Osteocyte (in vitro differentiated cells): Measurements from ENCODE around the gene CLDN19. TPM values are rescaled to one million over a fixed set of nuclear protein-coding genes. Genes with fewer than 3 reads are reported as not detected.

ENCODE experiments used
- DNase-seq: peaks from one replicate; pipeline ENCODE4 v3.0.0; 2021; ENCODE audit warnings: mixed read lengths; ENCODE audit not compliant: unreplicated experiment; ENCODE audit errors: extremely low spot score
- H3K27ac Mint-ChIP-seq: one replicate; pipeline ENCODE4 v1.8.0; 2021; ENCODE audit warnings: mild to moderate bottlenecking, mixed read lengths; ENCODE audit not compliant: unreplicated experiment
- H3K27me3 Mint-ChIP-seq: one replicate; pipeline ENCODE4 v1.8.0; 2021; ENCODE audit warnings: mixed read lengths; ENCODE audit not compliant: unreplicated experiment
- H3K36me3 Mint-ChIP-seq: one replicate; pipeline ENCODE4 v1.8.0; 2021; ENCODE audit warnings: mixed read lengths; ENCODE audit not compliant: unreplicated experiment
- H3K4me1 Mint-ChIP-seq: one replicate; pipeline ENCODE4 v1.8.0; 2021; ENCODE audit warnings: mixed read lengths; ENCODE audit not compliant: unreplicated experiment
- H3K4me3 Mint-ChIP-seq: one replicate; pipeline ENCODE4 v1.8.0; 2021; ENCODE audit warnings: mild to moderate bottlenecking, moderate library complexity, mixed read lengths; ENCODE audit not compliant: unreplicated experiment
- H3K9me3 Mint-ChIP-seq: one replicate; pipeline ENCODE4 v1.8.0; 2021; ENCODE audit warnings: mixed read lengths; ENCODE audit not compliant: unreplicated experiment
- CTCF ChIP-seq: fragments of 200-600 bp; sonication (generic); IDR thresholded peaks from 2 replicates; pipeline ENCODE4 v1.5.0; 2021; ENCODE audit warnings: antibody characterized with exemption, mild to moderate bottlenecking, moderate library complexity
- total RNA-seq: library from RNA; stranded (reverse); gene quantifications from 2 replicates; pipeline ENCODE4 v1.2.1, GENCODE V29; 2021

The CLDN19 gene
- total RNA-seq, 1 donor from 2014 or later, result not detected

DNA sequence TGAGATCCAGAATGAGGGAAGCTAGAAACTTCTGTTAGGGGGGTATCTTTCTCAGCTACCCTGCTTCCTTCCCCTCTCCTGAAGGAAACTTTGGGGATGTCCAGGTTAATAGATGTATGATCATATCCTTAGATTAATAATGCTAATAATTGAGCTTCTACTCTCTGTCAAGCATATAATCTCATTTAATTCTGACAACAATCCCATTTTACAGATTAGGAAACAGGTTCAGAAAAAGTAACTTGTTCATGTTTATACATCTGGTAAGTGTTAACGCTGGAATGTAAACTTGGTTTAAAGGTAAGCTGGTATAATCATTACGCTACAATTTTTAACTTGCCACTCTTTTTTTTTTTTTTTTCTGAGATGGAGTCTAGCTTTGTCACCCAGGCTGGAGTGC, 43.1 kb upstream of the CLDN19 start:
- Mint-ChIP-seq H3K4me3 (no peak overlapping the region), H3K36me3 (peaks cover 13% of the 10 kb centered on the region), H3K4me1 (no peaks in the 10 kb centered on the region), H3K9me3 (no peaks in the 10 kb centered on the region), H3K27ac (no peak overlapping the region), H3K27me3 (no peaks in the 10 kb centered on the region)
- no peak for TF ChIP-seq CTCF
- no peak for DNase-seq

DNA sequence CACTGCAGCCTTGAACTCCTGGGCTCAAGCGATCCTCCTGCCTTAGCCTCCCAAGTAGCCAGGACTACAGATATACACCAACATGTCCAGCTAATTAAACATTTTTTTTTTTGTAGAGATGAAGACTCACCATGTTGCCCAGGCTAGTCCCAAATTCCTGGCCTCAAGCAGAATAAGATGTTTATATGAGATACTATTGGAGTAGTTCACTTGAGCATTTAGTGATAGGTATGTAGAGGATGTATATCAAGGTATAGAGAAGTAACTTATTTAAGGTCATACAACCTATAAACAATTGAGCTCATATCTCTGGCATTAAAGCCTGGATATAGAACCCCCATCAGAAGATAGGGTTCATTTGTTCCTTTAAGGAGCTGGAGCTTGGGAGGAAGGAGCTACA, 40.1 kb upstream of the CLDN19 start:
- no peaks in the 10 kb centered on the region for H3K27me3 Mint-ChIP-seq
- no peak for TF ChIP-seq CTCF
- H3K4me1 Mint-ChIP-seq, result no peaks in the 10 kb centered on the region
- peaks cover 34% of the 10 kb centered on the region for H3K36me3 Mint-ChIP-seq
- DNase-seq, result no peak
- no peak overlapping the region for H3K4me3 Mint-ChIP-seq
- H3K9me3 Mint-ChIP-seq, result no peaks in the 10 kb centered on the region
- H3K27ac Mint-ChIP-seq, result no peak overlapping the region

GRCh38 chr1:42779725-42780124, 39.7 kb upstream of the CLDN19 start:
- TF ChIP-seq CTCF, result no peak
- Mint-ChIP-seq H3K9me3 (no peaks in the 10 kb centered on the region), H3K36me3 (peaks cover 38% of the 10 kb centered on the region), H3K4me3 (no peak overlapping the region), H3K27me3 (no peaks in the 10 kb centered on the region), H3K27ac (no peak overlapping the region), H3K4me1 (no peaks in the 10 kb centered on the region)
- no peak for DNase-seq

GRCh38 chr1:42777852-42778251, 37.8 kb upstream of the CLDN19 start:
- H3K4me3 Mint-ChIP-seq, result no peak overlapping the region
- DNase-seq, result no peak
- H3K27ac Mint-ChIP-seq, result no peak overlapping the region
- H3K36me3 Mint-ChIP-seq, result peaks cover 41% of the 10 kb centered on the region
- TF ChIP-seq CTCF, result peak; percentile 63
- no peaks in the 10 kb centered on the region for H3K27me3 Mint-ChIP-seq
- no peaks in the 10 kb centered on the region for H3K9me3 Mint-ChIP-seq
- no peaks in the 10 kb centered on the region for H3K4me1 Mint-ChIP-seq

GRCh38 chr1:42776502-42776901, 36.5 kb upstream of the CLDN19 start:
- Mint-ChIP-seq H3K36me3 (peaks cover 35% of the 10 kb centered on the region), H3K4me3 (no peak overlapping the region), H3K9me3 (no peaks in the 10 kb centered on the region), H3K4me1 (peaks cover 5% of the 10 kb centered on the region), H3K27me3 (no peaks in the 10 kb centered on the region), H3K27ac (no peak overlapping the region)
- no peak for DNase-seq
- TF ChIP-seq CTCF, result no peak
